Measurements from ENCODE around the gene AFP. TPM values are rescaled to one million over a fixed set of nuclear protein-coding genes. Genes with fewer than 3 reads are reported as not detected.

AFP gene
- total and polyA plus RNA-seq, 2 of the 13 experiments (the other 11 are each of a cell fraction or from before 2014, with no cell fraction given): 9,434 to 13,105 TPM

- TF ChIP-seq RORA (CRISPR knock-in tag; IDR thresholded peaks at IDR 0.05): no peak
- no peak for TF ChIP-seq MEIS2 (CRISPR knock-in tag; IDR thresholded peaks at IDR 0.05)
- no peak for TF ChIP-seq MATR3 (CRISPR knock-in tag; IDR thresholded peaks at IDR 0.05)
- TF ChIP-seq RAD21 (CRISPR knock-in tag; IDR thresholded peaks at IDR 0.05): no peak
- TF ChIP-seq ZFP36 (IDR thresholded peaks at IDR 0.05; ENCODE audit: borderline replicate concordance, low read depth, low read length, partially characterized antibody): no peak
- no peak for TF ChIP-seq ZNF282 (IDR thresholded peaks at IDR 0.05; ENCODE audit: partially characterized antibody)
- TF ChIP-seq ZNF207 (IDR thresholded peaks at IDR 0.05; ENCODE audit: borderline replicate concordance): no peak
- TF ChIP-seq ZNF496 (CRISPR knock-in tag; IDR thresholded peaks at IDR 0.05; ENCODE audit: insufficient replicate concordance): no peak
- TF ChIP-seq ZNF746 (CRISPR knock-in tag; IDR thresholded peaks at IDR 0.05): no peak
- TF ChIP-seq HNF4A (CRISPR knock-in tag; IDR thresholded peaks at IDR 0.05): no peak; the same call in 1 of the 2 replicates
- peak; percentile 42; the same call in 1 of the 2 replicates for TF ChIP-seq THRA (CRISPR knock-in tag; IDR thresholded peaks at IDR 0.05; ENCODE audit: borderline replicate concordance)
- TF ChIP-seq FLYWCH1 (CRISPR knock-in tag; IDR thresholded peaks at IDR 0.05): no peak
- no peak for TF ChIP-seq ZBTB34 (CRISPR knock-in tag; IDR thresholded peaks at IDR 0.05)
- no peak for TF ChIP-seq HOXA7 (CRISPR knock-in tag; IDR thresholded peaks at IDR 0.05)
- TF ChIP-seq BCL6 (CRISPR knock-in tag; IDR thresholded peaks at IDR 0.05): peak; percentile 66
- TF ChIP-seq HINFP (CRISPR knock-in tag; IDR thresholded peaks at IDR 0.05; ENCODE audit: low read depth): no peak
- TF ChIP-seq HHEX (CRISPR knock-in tag; IDR thresholded peaks at IDR 0.05): no peak
- TF ChIP-seq ZNF510 (CRISPR knock-in tag; IDR thresholded peaks at IDR 0.05; ENCODE audit: low read depth): no peak
- TF ChIP-seq ZFP36L2 (CRISPR knock-in tag; IDR thresholded peaks at IDR 0.05): no peak
- TF ChIP-seq ZFYVE20 (CRISPR knock-in tag; IDR thresholded peaks at IDR 0.05; ENCODE audit: borderline replicate concordance, low read depth): no peak
- TF ChIP-seq ZFP37 (CRISPR knock-in tag; IDR thresholded peaks at IDR 0.05; ENCODE audit: borderline replicate concordance): no peak
- TF ChIP-seq TEAD3 (CRISPR knock-in tag; optimal IDR thresholded peaks at IDR 0.05; ENCODE audit: borderline replicate concordance): no peak
- no peak; the same call in 1 of the 2 replicates for TF ChIP-seq SRY (CRISPR knock-in tag; IDR thresholded peaks at IDR 0.05)
- no peak for TF ChIP-seq ZNF251 (CRISPR knock-in tag; IDR thresholded peaks at IDR 0.05)
- no peak for TF ChIP-seq FOXA1 (IDR thresholded peaks at IDR 0.05)
- peak; percentile 5; the same call in 1 of the 2 replicates for TF ChIP-seq FOXA1 (CRISPR knock-in tag; IDR thresholded peaks at IDR 0.05)
- TF ChIP-seq HIVEP1 (CRISPR knock-in tag; IDR thresholded peaks at IDR 0.05): no peak
- TF ChIP-seq GMEB2 (CRISPR knock-in tag; IDR thresholded peaks at IDR 0.05; ENCODE audit: low read depth): no peak
These were observed 32.0 kb upstream of the AFP start, which contains the start of gene ALB (continued) for GRCh38 chr4:73404042-73404441.
